T-helper 1 cell treated with Interleukin-12 subunit alpha and Interleukin-12 subunit beta and Interleukin-4 antibody, amounts not matched to agents 30 ng/mL and 1 ng/mL, for 36 hours (primary cell): ENCODE data around the gene WWC1. TPM values are rescaled to one million over a fixed set of nuclear protein-coding genes. Genes with fewer than 3 reads are reported as not detected.
"Not testable (repeated sequence)": the region's sequence is repeated elsewhere in the genome, so short reads cannot be mapped to it uniquely, and the experiment has no call there.

ENCODE experiments used
- intact Hi-C: fragments of 100-400 bp; cut with micrococcal nuclease; formaldehyde crosslinking; loops from one replicate; pipeline ENCODE4 v1.15.1; 2024
- total RNA-seq: library from RNA; stranded (reverse); gene quantifications from 2 replicates; pipeline ENCODE4 v1.2.3, GENCODE V29; 2022

The WWC1 gene
- total RNA-seq, 1 donor from 2014 or later: not detected

DNA sequence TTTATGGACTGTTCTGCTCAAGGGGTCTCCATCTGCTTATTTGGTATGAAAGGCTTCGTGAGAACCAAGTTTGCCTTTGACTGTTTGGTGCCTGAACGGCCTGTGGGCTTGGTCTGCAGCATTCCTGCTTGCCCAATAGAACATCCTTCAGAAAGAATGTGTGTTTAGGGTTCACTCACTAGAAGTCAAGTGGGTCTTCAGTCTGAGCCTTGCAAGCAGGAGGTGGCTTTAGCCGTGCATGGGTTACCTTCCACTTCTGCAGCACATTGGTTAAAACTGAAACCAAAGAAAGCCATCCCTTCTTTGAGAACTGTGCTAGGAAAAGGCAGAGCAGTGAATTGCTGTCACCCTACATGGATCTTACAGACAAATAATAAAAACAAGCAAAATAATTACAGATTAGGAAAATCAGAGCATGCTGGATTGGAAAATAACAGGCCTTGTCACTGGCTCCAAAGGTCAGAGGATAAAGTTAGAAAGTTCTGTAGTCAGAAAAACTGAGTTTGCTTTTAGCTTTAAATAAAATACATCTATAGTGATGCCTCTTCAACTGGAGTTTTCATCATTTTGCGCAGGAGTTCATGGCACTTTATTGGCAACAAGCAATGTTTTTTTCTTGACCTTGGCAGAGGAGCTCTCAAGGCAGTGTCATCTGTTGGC lies 16.6 kb downstream of the WWC1 start:
- intact Hi-C loops: no loop called here

GRCh38 chr5:168308976-168309598 lies 17.6 kb downstream of the WWC1 start:
- intact Hi-C loops: no loop called here

GRCh38 chr5:168310541-168310940 lies 19.1 kb downstream of the WWC1 start:
- intact Hi-C loops: not testable (repeated sequence)

- intact Hi-C loops: no loop called here
Measured at GRCh38 chr5:168311061-168311566, 19.7 kb downstream of the WWC1 start.

GRCh38 chr5:168312606-168313295 lies 21.3 kb downstream of the WWC1 start:
- intact Hi-C loops: no loop called here

DNA sequence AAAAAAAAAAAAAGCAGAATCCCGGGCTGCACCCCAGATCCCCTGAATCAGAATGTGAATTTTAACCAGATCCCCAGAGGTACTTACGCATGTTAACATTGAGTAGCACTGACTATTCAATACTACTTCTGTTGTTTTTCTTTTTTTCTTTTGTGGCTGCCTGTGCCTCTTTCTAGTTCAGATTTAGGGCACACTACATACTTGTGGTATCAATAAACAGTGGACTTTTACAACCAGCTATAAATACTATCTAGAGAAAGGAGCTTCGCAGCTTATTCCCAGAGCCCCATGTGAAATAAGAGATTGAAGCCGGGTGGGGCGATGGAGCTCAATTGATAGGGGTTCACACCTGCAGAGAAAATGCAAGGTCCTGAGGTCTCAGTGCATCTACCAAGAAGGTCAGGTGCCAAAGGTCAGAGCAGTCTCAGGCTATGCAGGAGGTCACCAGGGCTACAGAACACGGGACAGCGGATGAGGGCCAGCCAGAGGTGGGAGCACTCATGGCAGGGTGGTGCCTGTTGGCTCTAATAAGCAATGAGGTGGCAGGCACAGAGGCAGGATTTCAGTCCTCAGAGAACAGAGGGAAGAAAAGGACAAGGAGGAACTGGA lies 22.3 kb downstream of the WWC1 start:
- intact Hi-C loops: no loop called here

- intact Hi-C loops: no loop called here
Measured at GRCh38 chr5:168314735-168315411, 23.4 kb downstream of the WWC1 start.

DNA sequence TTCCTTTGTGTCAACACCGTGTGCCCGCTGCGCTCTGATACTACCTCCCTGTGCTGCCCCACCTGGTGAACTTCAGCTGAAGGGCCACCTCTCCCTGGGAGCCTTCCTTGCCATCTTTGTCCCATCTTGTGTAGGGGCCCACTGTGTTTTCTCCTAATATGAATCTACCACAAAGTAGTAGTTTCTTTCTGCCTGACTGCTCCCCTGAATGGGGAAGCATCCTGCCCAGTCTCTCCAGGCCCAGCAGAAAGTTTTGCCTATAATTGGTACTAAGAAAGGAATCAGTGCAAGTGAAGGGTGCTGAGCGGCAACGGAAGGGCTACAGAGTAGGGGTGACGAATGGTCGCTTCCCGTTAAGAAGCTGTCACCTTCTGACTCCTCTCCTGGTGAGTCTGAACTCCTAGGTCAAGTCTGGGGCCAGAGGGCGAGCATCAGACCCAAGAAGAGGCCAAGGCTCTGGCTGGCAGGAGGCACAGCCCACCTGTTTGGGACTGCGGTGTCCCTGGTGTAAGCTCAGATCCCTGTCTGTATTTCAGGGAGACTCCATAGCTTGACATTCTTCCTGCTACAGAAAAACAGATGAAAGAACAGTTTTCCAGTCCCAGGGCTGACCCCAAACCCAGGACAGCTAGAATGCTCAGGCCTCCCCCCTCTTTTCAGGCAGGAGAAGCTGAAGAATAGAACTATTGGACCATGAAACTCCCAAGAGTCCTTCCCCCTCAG lies 24.1 kb downstream of the WWC1 start:
- intact Hi-C loops: no loop called here

- intact Hi-C loops: no loop called here
Measured at GRCh38 chr5:168316139-168316578, 24.7 kb downstream of the WWC1 start.

- intact Hi-C loops: no loop called here
Measured at GRCh38 chr5:168317096-168317520, 25.7 kb downstream of the WWC1 start.

- intact Hi-C loops: no loop called here
Measured at GRCh38 chr5:168317521-168318147, 26.2 kb downstream of the WWC1 start.

DNA sequence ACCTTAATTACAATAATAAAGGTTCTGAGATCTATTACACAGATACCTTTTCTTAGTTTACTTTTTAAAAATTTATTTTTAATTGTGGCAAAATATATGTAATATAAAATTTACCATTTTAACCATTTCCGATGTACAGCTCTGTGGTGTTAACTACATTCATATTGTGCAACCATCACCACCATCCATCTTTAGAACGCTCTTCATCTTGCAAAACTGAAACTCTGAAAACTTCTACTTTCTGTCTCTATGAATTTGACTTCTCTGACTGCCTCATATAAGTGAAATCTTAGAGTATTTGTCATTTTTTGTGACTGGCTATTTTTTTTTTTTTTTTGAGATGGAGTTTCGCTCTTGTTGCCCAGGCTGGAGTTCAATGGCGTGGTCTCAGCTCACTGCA lies 26.8 kb downstream of the WWC1 start:
- intact Hi-C loops: no loop called here

GRCh38 chr5:168319774-168320173 lies 28.3 kb downstream of the WWC1 start:
- intact Hi-C loops: no loop called here

DNA sequence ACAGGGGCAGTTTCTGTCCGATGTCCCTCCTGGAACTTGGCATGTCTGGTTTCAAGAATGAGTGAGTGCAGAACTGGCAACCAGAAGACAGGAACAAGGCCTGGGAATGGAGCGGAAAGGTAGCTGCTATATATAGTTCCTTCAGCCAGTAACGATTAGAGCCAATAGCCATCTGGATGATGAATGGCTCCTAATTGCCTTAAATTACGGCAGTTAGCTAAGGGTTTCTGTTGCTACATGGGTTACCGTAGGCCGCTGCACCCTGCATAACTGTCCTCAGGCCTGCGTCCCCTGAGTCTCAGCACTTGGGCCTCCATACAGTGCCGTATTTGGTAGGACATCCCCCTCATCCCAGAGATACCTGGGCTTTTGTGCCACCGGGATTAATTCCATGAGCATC lies 29.4 kb downstream of the WWC1 start:
- intact Hi-C loops: no loop called here

DNA sequence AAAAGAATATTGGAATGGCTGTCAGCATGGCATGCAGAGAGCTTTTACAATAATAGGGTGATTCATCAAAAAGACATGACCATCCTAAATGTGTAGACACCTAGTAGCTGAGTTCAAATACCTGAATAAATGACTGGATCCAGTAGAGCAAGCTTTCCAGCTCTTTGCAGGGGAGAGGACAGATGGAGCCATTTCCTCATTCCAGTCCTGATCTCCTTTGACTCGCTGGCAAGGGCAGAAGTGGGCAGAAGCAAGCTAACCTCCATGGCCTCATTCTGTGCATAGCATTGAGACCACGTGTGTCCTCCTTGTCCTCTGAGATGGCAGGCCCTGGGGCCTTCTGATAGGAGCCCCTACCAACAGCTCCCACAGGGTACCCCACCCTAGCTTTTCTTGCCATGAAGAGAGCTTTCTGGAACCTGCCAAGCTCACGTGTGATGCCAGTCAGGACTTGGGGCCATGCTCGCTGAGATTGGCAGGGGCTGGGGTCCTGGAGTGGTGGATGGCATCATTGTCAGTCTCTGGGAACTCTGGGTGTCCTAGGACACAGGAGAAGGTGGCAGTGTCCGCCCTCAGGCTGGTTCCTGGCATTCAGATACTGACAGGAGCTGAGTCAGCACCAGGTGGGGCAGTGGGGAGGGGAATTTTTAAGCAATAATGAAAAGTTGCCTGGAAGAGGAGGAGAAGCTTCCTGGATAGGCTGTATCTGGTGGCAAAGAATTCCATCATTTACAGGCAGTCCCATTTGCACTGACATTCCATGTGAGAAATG lies 33.6 kb downstream of the WWC1 start:
- intact Hi-C loops: no loop called here

- intact Hi-C loops: no loop called here
Measured at GRCh38 chr5:168327019-168327421, 35.6 kb downstream of the WWC1 start.

DNA sequence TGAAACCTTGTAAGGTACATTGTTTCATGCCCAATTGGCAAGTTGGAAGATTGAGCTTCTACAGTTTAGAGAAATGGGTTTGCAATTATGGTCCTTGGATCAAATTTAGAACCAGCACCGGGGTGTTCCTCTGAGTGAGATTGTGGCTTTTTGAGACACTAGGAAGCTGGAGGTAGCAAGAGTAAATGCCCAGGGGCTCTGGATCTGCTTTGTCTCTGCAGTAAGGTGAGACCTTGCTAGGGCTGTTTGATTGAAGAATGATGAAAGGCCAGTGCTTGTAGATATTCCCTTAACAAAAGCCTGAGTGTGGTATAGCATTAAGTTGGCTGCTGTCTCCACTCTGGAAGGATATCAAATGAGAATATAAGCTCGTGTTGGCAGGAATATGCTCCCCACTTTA lies 36.0 kb downstream of the WWC1 start:
- intact Hi-C loops: no loop called here

DNA sequence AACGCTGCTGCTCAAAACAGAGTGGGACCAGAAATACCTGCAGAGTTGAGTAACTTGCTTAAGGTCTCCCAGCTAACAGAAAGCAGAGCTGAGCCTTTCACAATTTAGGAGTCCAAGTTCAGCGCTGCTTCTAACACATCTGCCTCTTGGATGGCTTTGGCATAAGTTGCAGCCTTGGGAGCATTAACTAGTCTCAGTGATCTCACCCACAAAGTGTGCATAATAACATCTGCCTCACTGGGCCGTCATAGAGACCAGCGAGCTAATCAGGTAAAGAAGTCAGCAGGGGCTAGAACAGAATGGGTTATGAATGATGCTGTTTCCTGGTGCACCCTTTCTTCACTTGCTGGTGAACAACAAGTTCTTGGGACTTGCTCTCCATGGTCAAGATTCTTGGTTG lies 36.5 kb downstream of the WWC1 start:
- intact Hi-C loops: no loop called here

DNA sequence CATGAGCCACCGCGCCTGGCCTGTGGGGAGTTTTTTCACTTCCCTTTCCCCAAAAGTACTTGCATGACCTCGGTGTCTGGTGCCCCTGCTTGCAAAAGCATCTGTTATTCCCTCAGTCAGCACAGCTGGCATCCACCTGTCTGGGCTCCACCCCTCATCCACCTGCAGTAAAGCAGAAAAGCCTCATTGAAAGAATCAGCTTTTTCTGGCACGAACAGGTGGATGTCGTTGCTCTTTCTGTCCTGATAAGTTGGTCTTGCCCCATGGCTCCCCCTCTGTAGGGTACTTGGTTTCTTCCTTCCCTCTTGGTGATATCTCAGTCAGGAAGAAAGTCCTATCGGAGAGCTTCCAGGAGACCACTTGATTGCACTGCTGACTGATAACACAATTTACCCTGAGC lies 37.4 kb downstream of the WWC1 start:
- intact Hi-C loops: no loop called here

DNA sequence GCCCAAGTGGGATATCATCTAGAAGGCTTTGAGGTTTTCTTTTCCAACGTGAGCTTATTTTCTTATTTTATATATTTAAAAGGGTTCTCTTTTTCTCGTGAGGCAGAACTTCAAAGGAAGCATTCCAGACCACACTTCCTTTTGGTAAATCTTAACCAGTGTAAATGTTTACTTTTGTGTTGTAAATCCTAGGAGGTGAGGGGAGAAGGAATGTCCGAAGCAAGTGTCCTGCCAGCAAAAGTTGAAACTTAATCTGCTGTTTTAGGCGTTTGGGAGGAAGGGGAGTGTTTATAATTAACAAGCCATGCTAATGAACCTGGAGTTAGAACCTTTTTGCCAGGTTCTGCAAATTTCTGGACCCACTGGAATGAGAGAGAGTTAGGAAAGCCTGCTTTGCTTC lies 37.9 kb downstream of the WWC1 start:
- intact Hi-C loops: no loop called here
